Erythroblast (primary cell): ENCODE data around the gene DPY19L3.

Experiments used
- GATA1 ChIP-seq: IDR thresholded peaks from 2 replicates; pipeline ENCODE4 v1.6.1; 2011; ENCODE audit warnings: low read depth, mild to moderate bottlenecking, control low read depth, low read length, moderate library complexity
- POLR2A ChIP-seq: IDR thresholded peaks from 2 replicates; pipeline ENCODE4 v1.6.1; 2011; ENCODE audit warnings: mild to moderate bottlenecking, low read length

GRCh38 chr19:32453736-32454135, 48.2 kb downstream of the DPY19L3 start:
- TF ChIP-seq POLR2A (no peak), GATA1 (no peak)
